Cardiac fibroblast (primary cell): Measurements from ENCODE around the gene PARD3B.
A peak's percentile ranks its signal among the peaks of the same experiment; 100 is the strongest.

ENCODE experiments used
- DNase-seq, 2 donors: peaks; one replicate each; pipeline versions ENCODE4 v3.0.0 to v3.0.0-alpha.2; 2010; ENCODE audit warnings: low read depth in 2 of 2
- H3K4me3 ChIP-seq, 2 donors: replicated peaks in 1 of 2; 1 replicate in 1 of 2; 2 replicates in 1 of 2; pipeline ENCODE4 v1.5.1; 2011; ENCODE audit warnings: low read depth in 2 of 2, low read length in 2 of 2, mild to moderate bottlenecking in 2 of 2, moderate library complexity in 1 of 2
- TF ChIP-seq, protein P1 (sequence below): IDR thresholded peaks from one replicate; pipeline ENCODE4 v1.5.1; 2011; ENCODE audit warnings: low read depth, mild to moderate bottlenecking, low read length, inconsistent platforms

PARD3B gene

DNA sequence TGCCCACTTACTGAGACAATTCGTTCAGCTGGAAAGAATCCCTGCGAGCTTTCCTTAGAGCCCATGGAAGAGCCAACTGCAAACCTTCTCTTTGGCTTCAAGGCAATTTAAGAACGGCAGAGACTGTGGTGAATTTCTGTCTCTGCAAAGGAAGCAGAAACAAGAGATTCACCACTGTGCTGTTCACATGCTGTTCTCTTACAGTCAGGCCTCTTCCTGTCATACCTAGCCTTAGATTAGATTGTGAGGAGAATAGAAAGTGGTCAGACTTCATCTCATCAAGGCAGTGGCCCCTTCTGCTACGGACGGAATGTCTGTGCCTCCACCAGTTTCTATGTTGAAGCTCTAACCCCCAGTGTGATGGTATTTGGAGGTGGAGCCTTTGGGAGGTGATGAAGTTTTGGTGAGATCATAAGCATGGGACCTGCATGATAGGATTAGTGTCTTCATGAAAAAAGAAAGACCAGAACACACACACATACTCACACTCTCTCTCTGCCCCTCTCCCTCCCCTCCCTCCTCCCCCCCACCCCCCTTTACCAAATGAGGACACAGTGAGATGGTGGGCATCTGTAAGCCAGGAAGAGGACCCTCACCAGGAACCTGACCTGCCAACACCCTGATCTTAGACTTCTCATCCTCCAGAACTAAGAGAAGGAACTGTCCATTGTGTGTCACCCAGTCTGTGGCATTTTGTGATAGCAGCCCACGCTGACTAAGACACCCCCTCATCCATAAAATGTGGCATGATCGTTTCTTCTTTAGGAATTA is 1091.5 kb downstream of the PARD3B start:
- no peak overlapping the region for H3K4me3 ChIP-seq
- TF ChIP-seq, protein P1, sequence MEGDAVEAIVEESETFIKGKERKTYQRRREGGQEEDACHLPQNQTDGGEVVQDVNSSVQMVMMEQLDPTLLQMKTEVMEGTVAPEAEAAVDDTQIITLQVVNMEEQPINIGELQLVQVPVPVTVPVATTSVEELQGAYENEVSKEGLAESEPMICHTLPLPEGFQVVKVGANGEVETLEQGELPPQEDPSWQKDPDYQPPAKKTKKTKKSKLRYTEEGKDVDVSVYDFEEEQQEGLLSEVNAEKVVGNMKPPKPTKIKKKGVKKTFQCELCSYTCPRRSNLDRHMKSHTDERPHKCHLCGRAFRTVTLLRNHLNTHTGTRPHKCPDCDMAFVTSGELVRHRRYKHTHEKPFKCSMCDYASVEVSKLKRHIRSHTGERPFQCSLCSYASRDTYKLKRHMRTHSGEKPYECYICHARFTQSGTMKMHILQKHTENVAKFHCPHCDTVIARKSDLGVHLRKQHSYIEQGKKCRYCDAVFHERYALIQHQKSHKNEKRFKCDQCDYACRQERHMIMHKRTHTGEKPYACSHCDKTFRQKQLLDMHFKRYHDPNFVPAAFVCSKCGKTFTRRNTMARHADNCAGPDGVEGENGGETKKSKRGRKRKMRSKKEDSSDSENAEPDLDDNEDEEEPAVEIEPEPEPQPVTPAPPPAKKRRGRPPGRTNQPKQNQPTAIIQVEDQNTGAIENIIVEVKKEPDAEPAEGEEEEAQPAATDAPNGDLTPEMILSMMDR = no peak
- DNase-seq = peak in 1 of 2 donors; percentile 4

- TF ChIP-seq, protein P1 = no peak
- DNase-seq = no peak
- H3K4me3 ChIP-seq = no peak overlapping the region
Measured at GRCh38 chr2:205637320-205637602, 1092.0 kb downstream of the PARD3B start.

GRCh38 chr2:205637779-205638503 is 1092.7 kb downstream of the PARD3B start:
- H3K4me3 ChIP-seq = no peak overlapping the region
- TF ChIP-seq, protein P1 = no peak
- DNase-seq = no peak

DNA sequence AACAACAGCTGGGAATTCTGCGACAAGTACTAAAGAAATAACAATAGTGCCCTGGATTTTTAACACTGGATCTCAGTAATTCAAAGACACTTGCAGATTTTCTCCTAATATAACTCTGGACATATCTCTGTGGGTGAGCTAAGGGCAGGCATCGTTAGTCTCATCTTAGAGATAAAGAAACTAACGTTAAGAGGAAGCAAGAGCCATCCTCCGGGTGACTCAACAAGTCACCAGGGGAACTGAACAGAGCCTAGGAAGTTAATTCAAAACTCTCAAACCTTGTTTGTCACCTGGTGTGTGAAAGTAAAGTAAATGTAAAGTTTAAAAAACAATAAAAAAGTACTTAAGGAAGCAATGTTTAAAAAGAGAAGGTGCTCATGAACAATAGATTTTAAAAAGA is 1095.4 kb downstream of the PARD3B start:
- no peak overlapping the region for H3K4me3 ChIP-seq
- TF ChIP-seq, protein P1 = no peak
- no peak for DNase-seq

GRCh38 chr2:205642599-205643356 is 1097.5 kb downstream of the PARD3B start:
- H3K4me3 ChIP-seq = no peak overlapping the region
- TF ChIP-seq, protein P1 = no peak
- DNase-seq = no peak

DNA sequence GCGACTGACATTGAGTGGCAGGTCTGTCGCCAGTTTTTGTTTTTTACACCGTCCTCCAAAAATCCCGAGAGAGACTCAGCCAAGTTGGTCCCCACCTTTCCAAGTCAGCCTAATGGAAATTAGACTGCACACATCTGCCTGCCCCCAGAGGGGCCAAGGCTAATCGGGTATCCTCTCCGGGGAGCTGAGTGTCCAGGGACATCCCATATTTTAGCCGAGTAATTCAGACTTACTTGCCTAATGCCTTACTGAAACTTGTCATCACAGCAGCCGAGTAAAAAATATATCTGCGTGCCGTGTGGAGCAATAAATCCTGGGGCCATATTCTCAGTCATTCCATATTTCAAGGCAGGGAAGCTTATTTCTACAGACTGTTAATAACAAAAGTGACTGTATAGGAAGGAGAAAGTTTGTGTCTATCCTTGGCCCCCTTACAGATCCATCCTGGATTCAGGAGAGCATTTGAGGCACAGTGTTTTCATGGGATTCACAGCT is 1098.2 kb downstream of the PARD3B start:
- no peak overlapping the region for H3K4me3 ChIP-seq
- DNase-seq = no peak
- TF ChIP-seq, protein P1 = no peak
